T47D (cell line): ENCODE data around the gene PEA15.
A peak's percentile ranks its signal among the peaks of the same experiment; 100 is the strongest.

Experiments
- DNase-seq, 2 experiments: peaks; one replicate each; pipeline versions ENCODE4 v3.0.0 to v3.0.0-alpha.2; 2011 to 2012; ENCODE audit warnings: low read depth in 1 of 2, low spot score in 1 of 2
- JUND ChIP-seq: IDR thresholded peaks from 2 replicates; pipeline ENCODE4 v1.6.1; 2012; ENCODE audit warnings: low read depth
- in situ Hi-C: cut with HindIII; loops from 2 replicates; pipeline ENCODE4 v1.10.0; 2016; ENCODE audit warnings: low sequenced_read_pairs, low pct_unique_long_range_greater_than_20kb

The PEA15 gene

DNA sequence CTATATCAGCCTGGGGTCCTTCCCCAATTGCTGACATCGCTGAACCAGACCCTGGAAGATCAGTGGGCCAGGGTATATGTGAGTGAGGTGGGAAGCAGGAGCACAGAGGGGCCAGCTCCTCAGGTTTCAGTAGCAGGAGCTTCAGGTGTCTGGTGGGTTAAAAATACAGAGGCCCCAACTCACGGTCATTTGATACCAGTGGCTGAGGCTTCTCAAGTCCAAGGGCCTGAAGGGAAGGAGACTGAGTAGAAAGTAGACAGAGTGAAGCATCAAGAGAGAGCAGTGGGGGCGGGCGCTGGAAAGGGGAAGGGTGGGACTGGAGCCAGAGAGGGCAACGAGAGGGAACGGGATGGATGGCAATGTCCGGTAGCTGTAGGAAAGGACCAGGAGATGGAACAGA is 16.8 kb upstream of the PEA15 start:
- in situ Hi-C loops = no loop called here

GRCh38 chr1:160189649-160190625 is 15.2 kb upstream of the PEA15 start, which contains the start of gene CASQ1:
CASQ1 (plus strand) TSS chr1:160190575; CDS start chr1:160190752, 177 bp downstream.
- no peak for DNase-seq
- no peak for TF ChIP-seq JUND
- in situ Hi-C loops = no loop called here

More for the DNA sequence above, 16.8 kb upstream of the PEA15 start:
- no peak for TF ChIP-seq JUND
- DNase-seq = no peak

GRCh38 chr1:160191756-160192155 is 13.4 kb upstream of the PEA15 start:
- no peak for TF ChIP-seq JUND
- in situ Hi-C loops = no loop called here
- no peak for DNase-seq

GRCh38 chr1:160192234-160192633 is 12.9 kb upstream of the PEA15 start:
- in situ Hi-C loops = no loop called here
- no peak for DNase-seq
- no peak for TF ChIP-seq JUND

- DNase-seq = peak; percentile 59 to 91
- TF ChIP-seq JUND = no peak
- in situ Hi-C loops = no loop called here
These were observed 11.9 kb upstream of the PEA15 start for GRCh38 chr1:160193091-160193819.

DNA sequence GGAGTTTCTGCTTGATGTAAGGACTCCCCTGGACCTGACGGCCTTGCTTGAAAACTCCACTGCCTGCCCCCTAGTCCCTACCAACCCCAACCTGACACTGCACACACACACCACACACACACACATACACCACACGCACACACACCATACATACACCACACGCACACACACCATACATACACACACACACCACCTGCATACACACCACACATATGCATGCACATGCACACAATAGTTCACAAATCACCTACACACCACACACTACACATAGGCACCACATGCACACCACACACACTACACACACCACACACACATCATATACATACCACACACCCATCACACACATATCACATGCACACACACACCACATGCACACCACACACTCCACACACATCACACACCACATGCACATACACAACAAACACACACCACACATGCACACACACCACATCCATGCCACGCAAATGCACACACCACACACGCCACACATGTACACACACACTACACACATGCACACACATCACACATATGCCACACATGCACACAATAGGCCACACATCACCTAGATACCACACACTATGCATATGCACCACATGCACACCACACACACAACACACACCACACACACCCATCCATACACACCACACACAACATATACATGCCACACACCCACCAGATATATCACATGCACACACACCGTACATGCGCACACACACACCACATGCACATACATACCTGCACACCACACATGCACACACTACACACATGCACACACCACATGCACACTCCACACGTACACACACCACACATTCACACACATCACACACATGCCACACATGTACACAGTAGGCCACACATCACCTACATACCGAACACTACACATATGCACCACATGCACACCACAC is 11.1 kb upstream of the PEA15 start:
- no peak for TF ChIP-seq JUND
- in situ Hi-C loops = no loop called here
- no peak for DNase-seq

DNA sequence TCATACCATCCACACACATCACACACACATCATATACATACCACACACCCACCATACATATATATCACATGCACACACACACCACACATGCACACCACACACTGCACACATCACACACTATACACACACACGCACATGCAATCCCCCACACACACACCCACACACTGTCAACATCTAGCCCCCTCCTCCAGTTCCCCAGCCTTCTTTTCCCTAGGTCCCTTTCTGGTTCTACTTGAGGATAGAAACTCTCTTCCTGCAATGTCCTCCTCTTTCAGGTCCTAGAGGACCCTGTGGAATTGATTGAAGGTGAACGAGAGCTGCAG is 10.5 kb upstream of the PEA15 start:
- DNase-seq = no peak
- TF ChIP-seq JUND = no peak
- in situ Hi-C loops = no loop called here

- DNase-seq = no peak
- in situ Hi-C loops = no loop called here
- TF ChIP-seq JUND = no peak
These were observed 9.0 kb upstream of the PEA15 start for GRCh38 chr1:160196143-160196542.

- in situ Hi-C loops = no loop called here
- TF ChIP-seq JUND = no peak
- DNase-seq = no peak
These were observed 8.0 kb upstream of the PEA15 start for GRCh38 chr1:160197231-160197630.

DNA sequence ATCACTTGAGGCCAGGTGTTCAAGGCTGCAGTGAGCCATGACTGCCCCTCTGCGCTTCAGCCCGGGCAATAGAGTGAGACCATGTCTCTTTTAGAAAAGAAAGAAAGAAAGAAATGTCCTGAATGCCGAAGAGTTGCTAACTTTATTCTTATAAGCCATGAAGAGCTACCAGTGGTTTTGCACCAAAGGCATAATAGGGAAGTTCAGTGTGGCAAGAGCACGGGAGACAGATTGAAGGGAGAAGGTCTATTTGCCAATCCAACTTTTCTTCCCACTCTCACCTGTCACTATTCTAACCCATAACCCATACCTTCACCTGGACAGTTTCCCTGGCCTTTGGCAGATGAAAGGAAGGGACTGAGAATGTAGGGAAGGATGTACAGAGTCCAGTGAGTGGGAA is 4.4 kb upstream of the PEA15 start:
- in situ Hi-C loops = no loop called here
- TF ChIP-seq JUND = no peak
- DNase-seq = no peak

DNA sequence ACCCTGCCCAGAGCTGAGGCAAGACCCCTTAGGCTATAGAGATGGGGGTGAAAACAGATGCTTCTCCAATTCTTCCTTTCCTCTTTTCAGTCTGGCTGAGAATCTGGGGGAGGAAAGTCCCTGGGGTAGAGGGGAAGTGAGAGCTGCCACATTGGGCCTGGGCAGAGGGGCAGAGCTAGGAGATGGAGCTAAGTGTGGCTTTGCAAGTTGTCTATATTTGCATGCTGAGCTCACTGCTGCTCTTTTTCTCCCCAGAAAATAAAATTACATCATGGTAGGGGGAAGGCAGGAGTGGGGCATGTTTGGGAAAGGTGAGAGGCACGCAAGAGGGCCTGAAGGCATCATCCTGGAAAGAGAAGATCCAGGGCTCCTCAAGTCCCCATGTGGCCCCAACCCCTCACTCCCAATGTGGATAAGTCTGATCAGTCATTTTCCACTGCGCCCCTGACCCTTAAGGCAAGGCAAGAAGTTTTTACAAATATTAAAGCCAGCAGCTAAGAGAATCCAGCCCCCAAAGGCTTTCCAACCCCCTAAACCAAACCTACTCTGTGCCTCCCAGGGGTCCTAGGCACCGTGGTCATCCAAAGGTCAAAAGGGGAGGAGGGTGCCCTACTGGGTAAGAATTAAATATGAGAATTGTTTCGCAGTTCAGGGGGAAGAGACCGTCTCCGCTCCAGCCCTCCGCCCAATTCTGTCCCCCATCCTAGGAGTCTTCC is 500 bp upstream of the PEA15 start:
- no peak for TF ChIP-seq JUND
- in situ Hi-C loops = no loop called here
- DNase-seq = no peak

DNA sequence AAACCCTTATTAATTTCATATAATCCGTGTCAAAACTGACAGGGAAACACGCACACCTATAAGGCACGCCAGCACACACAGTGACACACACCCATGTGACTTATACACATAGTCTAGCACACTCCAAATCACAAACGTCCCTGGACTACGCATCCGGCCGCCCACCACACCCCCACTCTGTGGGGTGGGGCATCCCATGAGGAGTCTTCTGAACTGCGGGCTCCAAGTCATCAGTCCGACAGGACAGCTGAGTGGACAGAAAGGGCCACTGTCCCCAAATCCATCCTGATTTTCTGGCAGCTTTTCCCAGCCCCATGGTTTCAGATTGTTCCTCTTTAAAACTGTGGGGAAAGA is 829 bp downstream of the PEA15 start:
- no peak for TF ChIP-seq JUND
- DNase-seq = peak in 1 of 2 experiments; percentile 34
- in situ Hi-C loops = no loop called here
